ENCODE data around the gene SCN1A.

GRCh38 chr2:166126007-166126639, 1.7 kb downstream of the SCN1A start:
- TF ChIP-seq CTCF (IDR thresholded peaks at IDR 0.05) (no peak), POLR2A (IDR thresholded peaks at IDR 0.05) (no peak)
